Measurements from ENCODE around the gene ZDHHC12.

ZDHHC12 gene

DNA sequence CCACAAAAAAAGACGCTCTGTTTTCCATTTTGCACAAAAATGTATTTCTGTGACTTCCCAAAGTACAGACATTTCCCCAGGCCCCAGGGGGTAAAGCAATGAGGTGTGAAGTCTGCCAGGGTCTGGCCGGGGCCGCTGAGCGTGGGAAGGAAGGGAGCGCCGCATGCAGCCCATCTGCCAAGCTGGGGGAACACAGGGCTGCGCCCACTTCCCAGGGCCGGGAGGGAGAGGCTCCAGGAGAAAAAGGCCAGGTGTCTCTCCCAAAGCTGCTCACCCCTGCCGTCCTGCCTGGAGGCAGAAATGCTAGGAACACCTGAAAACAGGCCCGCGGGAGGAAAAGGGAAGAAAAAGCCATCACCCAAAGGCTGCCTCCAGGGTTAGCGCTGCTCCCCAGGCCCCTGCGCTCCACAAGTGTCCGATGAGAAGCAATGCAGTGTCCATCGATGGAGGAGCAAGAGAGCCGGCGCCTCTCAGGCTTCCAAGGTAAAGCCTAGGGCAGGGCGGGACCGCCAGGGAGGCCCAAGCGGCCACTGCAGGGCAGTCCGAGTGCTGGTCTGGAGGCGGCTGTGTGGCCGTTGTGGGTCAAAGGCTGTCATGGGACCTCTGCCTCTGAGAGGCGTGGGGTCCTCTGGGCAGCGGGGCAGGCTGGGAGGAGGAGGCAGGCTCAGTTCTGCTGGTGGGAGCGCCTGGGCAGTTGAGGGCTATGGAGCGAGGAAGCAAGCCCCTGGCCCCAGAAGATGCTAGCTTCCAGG lies 6.0 kb upstream of the ZDHHC12 start:
- no peak for DNase-seq

DNA sequence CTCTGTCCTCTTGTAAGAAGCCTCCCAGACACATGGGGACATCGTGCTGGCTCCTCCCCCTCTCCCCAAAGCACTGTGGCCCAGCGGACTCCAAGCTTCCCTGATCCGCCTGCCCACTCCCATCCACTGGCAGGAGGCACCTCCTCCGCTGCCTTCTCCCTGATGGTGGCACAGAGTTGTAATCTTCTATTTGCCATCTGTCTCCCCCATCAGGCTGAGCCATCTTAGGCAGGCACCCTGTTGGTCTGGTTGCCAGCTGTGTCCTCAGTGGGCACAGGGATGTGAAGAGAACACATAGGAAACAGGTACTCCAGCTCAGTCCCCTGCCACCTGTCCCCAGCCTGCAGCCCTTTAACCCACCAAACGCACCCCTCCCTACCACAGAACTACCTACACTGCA lies 5.4 kb upstream of the ZDHHC12 start:
- no peak for DNase-seq

DNA sequence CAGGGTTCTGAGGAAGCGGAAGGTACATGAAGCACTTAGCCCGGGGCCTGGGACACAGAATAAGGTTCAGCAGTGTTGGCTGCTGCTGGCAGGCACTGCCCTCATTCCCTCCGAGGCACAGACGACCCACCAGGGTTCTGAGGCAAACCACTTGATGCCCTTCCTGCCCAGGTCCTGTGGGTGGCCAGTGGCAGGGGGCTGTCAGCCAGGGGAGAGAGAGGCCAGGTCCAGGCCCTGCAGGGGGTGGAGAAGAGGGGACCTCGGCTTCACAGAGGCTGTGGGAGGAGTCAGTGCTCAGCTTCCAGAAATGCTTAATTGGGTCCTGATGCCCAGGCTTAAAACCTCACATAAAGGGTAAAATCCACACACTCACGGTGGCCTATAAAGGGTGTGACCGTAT lies 4.4 kb upstream of the ZDHHC12 start:
- no peak for DNase-seq

DNA sequence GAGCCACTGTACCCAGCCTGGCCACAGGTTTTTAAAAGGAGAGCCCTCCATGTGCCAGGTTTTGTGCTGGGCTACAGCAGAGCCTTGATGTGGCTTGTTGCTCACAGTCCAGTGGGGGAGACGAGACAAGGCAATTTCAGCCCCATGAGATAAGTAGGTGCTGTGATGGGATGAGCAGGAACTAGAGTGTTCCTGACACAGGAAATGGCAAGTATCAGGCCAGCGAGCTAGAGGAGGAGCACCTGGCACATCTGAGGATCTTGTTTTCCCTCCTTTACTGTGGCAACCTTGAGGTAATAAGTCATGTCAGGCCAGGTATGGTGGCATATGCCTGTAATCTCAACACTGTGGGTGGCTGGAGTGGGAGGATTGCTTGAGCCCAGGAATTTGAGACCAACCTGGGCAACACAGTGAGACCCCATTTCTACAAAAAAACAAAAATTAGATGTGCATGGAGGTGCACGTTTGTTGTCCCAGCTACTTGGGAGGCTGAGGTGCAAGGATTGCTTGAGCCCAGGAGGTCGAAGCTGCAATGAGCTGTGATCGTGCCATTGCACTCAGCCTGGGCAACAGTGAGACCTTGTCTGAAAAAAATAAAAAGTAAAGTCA lies 3.8 kb upstream of the ZDHHC12 start:
- DNase-seq: no peak

DNA sequence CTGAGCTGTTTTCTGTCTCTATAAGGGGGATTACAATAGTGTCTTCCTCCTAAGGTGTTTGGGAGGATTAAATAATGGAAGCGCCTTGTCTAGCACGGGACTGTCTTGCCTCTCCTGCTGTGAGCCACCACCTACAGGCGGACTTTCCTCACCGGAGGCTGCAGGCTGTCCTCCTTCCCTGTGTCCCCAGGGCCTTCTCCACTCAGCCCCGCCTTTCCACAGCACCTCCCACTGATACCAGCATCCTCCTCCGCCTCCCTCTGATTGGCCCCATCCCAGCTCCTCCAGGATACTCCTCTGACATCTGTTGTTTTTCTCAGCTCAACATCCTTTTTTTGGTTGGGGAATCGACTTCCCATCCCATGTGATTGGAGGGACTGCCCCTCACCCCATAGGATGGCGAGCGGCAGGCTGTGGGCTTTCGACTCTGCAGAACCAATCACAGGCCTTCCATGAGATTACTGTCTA lies 851 bp upstream of the ZDHHC12 start:
- peak; percentile 50 for DNase-seq

DNA sequence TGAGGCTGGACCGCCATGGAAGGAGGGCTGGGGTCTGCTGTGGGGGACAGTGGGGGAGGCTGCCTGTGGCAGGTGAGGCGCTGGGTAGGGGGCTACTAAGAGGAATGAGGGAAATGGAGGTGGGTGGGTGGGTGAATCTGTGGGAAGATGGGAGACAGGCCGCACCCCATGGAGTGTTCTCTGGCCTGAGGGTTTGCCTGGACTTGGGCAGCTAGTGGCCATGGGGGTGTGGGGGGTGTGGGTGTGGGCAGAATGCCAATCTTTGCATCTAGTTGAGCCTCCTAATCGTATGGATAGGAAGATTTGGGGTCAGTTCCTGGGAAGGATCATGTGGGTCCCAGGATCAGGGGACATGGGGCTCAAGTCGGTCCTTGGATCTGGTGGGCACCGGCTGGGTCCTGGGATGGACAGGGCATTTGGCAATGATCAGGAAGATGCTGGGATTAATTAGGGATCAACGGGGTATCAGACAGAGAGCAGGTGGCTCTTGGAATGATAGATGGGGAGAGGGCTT lies 518 bp downstream of the ZDHHC12 start:
- no peak for DNase-seq

DNA sequence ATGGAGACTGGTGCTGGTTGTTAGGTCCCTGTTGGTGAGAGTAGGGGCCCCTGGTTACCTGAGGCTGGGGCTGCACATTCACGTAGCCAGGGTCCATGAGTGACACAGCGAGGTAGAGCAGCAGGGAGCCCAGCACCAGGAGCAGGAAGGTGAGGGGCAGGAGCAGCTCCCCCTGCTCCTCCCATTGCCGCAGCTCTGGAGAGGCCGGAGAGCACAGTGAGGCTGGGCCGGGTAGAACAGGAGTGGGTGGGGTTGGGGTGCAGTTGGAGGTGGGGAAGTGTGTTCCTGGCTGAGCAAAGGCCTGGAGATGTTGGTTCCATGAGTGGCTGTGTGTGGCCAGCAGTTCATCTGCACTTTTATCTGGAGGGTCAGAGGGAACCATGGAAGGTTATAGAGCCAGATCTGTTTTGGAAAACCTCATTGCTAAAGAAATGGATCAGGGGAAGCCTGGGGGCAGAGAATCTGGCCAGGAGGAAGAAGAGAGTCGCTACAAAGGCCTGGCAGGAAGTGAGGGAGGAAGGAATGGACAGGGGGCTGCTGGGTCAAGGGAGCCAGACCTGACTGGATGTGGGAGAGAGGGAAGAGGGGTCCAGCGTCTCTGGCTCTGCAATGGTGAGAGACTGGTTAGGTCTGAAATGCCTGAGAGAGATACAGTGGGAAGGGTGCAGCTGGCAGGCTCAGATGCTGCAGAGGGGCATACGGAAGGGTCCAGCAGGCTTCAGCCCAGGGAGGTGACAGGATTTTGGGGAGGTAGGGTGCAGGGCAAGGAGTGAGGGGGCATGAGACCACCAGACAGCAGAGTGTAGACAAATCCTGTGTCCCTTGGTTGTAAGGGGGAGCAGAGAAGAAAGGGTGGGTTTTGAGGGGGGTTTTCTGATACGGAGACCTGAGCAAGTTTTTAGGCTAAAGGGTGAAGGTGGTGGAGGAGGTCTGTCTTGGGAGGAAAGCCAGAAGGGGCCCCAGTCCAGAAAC lies 1.3 kb downstream of the ZDHHC12 start:
- DNase-seq: no peak

DNA sequence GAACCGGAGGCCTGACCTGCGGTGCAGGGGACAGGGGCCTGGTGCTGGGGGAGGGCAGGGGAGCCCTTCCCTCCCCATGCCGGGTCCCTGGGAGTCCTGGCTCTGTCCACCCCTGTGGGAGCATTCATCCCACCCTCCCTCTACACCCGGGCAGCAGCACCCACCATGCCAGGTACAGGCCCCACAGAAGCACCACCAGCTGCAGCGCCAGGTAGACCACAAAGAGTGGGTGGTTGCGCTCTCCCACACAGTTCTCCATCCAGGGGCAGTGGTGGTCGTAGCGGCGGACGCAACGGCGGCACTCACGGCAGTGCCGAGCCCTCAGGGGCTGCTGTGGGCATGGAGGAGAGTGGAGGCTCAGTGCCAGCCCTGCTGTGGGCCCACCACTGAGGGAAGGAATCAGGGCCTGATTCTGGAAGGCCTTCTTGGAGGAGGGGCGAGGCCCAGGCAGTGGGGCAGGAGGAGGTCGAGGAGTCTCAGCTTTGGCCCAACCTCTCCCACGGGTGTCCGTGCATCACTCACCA lies 2.4 kb downstream of the ZDHHC12 start:
- no peak for DNase-seq

DNA sequence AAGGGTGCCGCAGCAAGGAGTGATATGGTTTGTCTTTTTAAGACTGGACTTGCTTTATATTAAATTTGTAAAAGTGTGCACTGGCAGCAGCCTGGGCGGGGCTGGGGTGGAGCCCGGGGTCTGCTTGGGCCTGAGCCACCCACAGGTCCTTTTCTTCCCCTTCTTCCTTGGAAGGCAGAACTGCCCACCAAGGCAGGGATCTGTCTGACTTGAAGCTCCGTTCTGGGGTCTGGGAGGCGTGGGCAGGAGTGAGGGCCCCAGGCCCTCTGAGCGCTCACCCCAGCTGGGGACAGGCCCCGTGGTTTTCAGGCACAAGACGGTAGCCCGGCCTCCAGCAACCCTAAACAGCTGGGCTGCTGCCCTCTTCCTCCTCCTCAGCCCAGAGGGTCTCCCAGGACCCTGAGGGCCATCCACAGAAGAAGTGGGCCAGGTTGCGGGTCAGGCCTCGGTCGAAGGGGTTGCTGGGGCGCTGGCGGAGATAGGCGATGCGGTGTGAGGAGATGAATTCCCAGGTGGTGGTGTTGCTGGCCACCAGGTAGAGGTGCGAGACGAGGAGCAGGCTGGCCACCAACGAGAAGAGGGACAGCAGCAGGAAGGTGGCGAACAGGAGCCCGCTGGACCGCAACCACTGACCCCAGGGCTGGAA lies 3.0 kb downstream of the ZDHHC12 start:
- no peak for DNase-seq

DNA sequence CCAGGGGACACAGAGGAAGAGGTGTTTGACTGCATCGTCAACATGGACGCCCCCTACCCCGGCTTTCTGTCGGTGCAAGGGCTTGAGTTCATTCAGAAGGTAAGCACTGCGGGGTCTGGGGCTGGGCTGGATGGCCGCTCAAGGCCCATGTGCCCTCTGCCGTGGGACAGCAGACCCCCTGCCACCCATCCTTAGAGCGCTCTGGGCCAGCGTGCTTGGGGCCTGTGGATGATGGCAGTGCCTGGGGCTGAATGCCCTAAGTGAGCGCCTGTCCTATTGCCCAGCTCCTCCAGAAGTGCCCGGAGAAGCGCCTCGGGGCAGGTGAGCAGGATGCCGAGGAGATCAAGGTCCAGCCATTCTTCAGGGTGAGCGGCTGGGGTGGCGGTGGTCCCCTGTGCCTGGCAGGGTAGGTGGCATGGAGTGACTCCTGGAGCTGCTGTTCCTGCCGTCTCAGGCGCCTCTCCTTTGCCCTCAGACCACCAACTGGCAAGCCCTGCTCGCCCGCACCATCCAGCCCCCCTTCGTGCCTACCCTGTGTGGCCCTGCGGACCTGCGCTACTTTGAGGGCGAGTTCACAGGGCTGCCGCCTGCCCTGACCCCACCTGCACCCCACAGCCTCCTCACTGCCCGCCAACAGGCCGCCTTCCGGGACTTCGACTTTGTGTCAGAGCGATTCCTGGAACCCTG lies 3.9 kb downstream of the ZDHHC12 start:
- DNase-seq: no peak

DNA sequence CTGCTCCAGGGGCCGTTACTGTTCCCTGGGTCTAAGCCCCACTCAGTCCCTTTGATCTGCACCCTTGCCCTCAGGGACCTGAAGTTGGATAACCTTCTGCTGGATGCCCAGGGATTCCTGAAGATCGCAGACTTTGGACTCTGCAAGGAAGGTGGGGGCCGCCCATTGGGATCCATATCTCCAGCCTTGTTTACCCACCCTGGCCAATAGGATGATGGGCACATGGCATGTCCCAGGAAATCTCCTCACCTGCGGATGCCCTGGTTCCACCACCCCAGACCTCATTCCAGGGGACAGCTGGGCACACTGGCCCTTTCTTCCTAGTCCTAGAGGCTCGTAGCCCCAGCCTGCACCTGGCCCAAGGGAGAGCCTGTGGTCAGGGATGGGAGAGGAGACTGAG lies 5.5 kb downstream of the ZDHHC12 start:
- no peak for DNase-seq

DNA sequence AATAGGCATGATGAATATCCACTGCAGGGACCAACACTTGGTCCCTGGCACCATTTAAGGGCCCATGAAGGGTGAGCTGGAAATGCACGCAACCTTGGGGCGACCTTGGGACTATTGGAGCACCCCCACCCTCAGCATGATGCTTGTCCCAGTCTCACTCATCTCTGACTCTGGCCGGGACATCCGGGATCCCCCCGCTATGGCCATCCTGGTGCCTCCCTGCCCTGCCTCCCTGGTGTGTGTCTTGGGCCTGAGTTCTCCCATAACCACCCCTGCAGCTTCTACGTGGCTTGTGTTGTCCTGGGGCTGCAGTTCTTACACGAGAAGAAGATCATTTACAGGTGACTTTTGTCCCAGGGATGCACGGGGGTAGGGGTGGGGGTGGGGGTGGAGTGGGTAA lies 5.9 kb downstream of the ZDHHC12 start:
- no peak for DNase-seq

DNA sequence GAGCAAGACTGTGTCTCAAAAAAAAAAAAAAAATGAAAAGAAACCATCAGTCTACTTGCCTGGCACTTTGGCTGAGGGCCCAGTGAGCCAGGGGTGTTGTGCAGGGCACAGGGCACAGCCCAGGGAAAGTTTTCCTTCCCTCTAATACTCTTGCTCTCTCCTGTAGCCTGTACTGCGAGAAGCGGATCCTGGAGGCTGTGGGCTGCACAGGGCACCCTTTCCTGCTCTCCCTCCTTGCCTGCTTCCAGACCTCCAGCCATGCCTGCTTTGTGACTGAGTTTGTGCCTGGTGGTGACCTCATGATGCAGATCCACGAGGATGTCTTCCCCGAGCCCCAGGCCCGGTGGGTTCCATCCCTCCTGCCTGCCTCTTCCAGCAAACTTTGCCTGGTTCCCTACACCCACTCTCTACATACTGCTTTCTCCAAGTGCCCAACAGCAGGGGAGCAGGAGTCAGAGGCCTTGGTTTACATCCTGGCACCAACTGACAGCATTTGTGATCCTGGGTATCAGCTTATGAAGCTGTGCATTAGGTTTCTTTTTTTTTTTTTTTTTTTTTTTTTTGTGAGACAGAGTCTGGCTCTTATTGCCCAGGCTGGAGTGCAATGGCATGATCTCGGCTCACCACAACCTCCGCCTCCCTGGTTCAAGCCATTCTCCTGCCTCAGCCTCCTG lies 7.2 kb downstream of the ZDHHC12 start:
- no peak for DNase-seq

DNA sequence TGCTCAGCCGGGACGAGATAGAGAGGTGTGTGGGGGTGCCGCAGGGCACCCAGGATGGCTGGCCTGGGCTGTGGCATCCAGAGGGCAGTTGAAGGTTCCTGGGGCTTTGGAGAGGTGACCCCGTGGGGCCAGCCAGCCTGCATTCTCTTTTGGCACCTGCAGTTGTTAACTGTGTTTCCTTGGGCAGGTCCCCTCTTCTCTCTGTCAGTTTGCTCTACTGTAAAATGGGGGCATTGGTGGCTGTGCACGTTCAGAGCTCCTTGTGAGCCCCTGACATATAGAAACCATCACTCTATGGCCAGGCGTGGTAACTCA lies 8.5 kb downstream of the ZDHHC12 start:
- no peak for DNase-seq

DNA sequence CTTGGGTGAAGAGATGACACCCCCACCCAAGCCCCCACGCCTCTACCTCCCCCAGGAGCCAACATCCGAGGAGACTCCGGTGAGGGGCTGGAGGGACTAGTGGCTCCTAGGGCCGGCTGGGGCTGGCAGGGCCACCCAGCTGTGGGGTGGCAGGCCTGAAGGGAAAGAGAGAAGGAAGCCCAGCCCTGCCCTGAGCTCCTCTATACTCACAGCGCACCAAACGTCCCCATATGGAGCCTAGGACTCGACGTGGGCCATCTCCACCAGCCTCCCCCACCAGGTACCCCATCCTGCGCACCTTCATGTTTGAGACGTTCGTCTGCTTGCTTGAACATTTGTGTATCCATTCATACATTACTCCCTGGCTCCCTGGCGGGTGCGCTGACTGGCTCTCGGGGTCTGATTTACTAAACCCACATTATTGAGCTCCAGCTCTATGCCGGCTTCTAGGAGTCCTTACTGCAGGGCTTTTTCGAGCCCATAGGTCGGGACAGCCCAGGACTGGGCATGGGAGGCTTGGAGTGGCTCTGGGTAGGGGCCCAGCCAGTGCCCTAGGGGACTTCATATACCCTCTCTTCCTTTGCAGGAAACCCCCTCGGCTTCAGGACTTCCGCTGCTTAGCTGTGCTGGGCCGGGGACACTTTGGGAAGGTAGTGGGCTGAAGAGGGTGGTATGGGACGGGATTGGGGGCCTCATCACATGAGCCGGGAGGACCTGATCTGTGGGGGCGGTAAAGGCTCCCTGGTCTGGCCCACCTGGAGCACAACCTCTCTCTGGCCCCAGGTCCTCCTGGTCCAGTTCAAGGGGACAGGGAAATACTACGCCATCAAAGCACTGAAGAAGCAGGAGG lies 9.1 kb downstream of the ZDHHC12 start:
- DNase-seq: no peak

DNA sequence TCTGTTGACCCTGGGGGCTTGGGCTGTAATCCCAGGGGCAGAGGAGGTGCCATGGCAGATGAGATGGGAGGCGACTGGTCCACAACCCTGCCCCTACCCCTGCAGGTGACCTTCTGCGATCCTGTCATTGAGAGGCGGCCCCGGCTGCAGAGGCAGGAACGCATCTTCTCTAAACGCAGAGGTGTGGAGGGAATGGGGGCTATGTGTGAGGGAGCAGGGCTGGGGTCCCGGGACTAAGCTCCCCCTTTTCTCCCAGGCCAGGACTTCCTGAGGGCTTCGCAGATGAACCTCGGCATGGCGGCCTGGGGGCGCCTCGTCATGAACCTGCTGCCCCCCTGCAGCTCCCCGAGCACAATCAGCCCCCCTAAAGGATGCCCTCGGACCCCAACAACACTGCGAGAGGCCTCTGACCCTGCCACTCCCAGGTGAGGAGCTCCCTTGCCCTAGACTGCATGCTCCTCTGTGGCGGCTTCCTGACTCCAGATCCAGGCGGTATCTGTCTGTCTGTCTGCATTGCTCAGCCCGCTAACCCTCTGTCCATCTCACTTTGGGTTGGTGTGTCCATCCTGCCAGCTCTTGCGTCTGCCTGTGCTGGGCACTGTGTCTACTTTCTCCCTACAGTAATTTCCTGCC lies 9.9 kb downstream of the ZDHHC12 start:
- no peak for DNase-seq

DNA sequence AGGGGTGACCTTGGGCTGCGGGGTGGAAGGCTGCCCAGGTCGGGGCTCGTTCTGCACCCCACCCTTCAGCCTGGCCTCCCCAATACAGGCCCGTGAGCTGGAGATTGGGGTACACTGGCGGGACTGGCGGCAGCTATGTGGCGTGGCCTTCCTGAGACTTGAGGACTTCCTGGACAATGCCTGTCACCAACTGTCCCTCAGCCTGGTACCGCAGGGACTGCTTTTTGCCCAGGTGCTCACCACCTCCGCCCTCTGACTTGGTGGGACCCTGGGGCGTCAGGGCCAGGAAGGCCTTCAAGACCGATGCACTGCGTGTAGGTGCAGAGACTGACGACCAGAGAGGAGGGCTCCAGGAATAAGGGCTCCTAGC lies 10.5 kb downstream of the ZDHHC12 start:
- no peak for DNase-seq

DNA sequence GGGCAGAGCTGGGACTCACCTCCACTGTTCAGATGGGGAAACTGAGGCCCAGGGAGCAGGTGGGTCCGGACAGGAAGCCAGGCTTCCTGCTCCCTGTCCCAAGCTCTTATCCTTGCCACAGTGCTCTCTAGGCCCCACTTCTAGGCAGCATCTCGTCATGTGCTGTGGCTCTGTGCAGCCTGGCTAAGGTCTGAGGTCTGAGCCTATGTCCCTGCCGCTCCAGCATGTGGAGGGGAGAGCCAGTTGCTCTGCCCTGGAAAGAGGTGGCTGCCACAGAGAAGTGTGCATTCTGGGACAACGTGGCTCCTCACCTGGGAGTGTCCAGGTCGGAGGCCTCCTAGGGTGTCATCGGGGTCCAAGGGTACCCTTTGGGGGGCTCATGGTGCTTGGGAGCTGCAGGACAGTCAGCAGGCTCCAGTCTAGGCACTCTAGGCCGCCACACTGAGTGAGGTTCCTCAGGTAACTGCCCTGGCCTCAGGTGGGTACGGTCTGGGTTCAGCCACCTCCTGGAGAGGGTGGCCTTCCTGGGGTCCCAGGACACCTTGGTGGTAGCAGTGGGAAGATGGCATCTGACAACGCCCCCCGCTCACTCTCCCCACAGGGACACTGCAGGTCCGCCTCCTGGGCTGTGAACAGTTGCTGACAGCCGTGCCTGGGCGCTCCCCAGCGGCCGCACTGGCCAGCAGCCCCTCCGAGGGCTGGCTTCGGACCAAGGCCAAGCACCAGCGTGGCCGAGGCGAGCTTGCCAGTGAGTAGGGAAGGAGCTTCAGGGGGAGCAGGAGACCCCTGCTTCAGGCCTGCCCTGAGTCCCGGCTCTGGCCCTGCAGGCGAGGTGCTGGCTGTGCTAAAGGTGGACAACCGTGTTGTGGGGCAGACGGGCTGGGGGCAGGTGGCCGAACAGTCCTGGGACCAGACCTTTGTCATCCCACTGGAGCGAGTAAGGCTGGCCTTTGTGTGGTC lies 11.2 kb downstream of the ZDHHC12 start:
- no peak for DNase-seq

DNA sequence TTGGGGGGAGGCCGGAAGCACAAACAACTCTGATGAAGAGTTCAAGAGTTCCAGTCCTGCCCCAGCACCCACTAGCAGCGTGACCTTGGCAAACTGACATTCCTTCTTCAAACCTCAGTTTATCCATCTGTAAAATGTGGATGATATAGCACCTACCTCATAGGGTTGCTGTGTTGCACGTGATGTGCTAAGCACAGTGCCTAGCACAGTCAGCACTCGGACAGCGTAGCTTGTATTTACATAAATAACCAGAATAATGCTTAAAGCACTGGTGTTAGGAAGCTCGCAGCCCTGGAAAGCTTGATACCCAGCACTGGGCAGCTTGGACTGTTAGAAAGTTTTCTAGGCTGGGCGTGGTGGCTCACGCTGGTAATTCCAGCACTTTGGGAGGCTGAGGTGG lies 16.5 kb downstream of the ZDHHC12 start:
- no peak for DNase-seq

Data from CD4-positive, alpha-beta T cell treated with Interleukin-12 subunit alpha and Interleukin-12 subunit beta, for 1 hour (primary cell).